K562 (cell line): ENCODE measurements around the gene MMGT1. TPM values are rescaled to one million over a fixed set of nuclear protein-coding genes. Genes with fewer than 3 reads are reported as not detected.

Experiments
- BCLAF1 ChIP-seq, 2 experiments: fragments of 450-650 bp in 1 of 2; IDR thresholded peaks; 2 replicates each; pipeline ENCODE4 v1.6.1; 2011 to 2017; ENCODE audit warnings: low read depth in 2 of 2, antibody characterized with exemption in 1 of 2, borderline replicate concordance in 1 of 2, low read length in 1 of 2, mild to moderate bottlenecking in 1 of 2, mixed read lengths in 1 of 2; ENCODE audit not compliant: control insufficient read depth in 1 of 2
- BHLHE40 ChIP-seq: IDR thresholded peaks from 2 replicates; pipeline ENCODE4 v1.6.1; 2011; ENCODE audit warnings: low read length, improper control_type of control experiment
- CBFA2T3 ChIP-seq: fragments of 450-650 bp; IDR thresholded peaks from 2 replicates; pipeline ENCODE4 v1.6.1; 2017
- DPF2 ChIP-seq: fragments of 450-650 bp; IDR thresholded peaks from 2 replicates; pipeline ENCODE4 v1.6.1; 2016
- JUNB ChIP-seq: fragments of 450-650 bp; formaldehyde crosslinking; conservative IDR thresholded peaks from 2 replicates; pipeline ENCODE4 v1.4.0; 2020; ENCODE audit warnings: mild to moderate bottlenecking
- KHSRP ChIP-seq: fragments of 450-650 bp; IDR thresholded peaks from 2 replicates; pipeline ENCODE4 v1.6.1; 2017
- MAZ ChIP-seq, 2 experiments: fragments of 450-650 bp in 1 of 2; sonication (generic) in 1 of 2; formaldehyde crosslinking; IDR thresholded peaks in 1 of 2; conservative IDR thresholded peaks in 1 of 2; 2 replicates each; pipeline versions ENCODE4 v1.4.0 to v1.5.0; 2020; ENCODE audit warnings: mild to moderate bottlenecking in 1 of 2, missing genetic modification reagents in 1 of 2
- MEIS2 ChIP-seq: fragments of 450-650 bp; IDR thresholded peaks from 2 replicates; pipeline ENCODE4 v1.6.1; 2014; ENCODE audit warnings: mild to moderate bottlenecking; ENCODE audit not compliant: partially characterized antibody
- MITF ChIP-seq: IDR thresholded peaks from 2 replicates; pipeline ENCODE4 v1.6.1; 2014; ENCODE audit warnings: antibody characterized with exemption
- NCOR1 ChIP-seq: fragments of 450-650 bp; IDR thresholded peaks from 2 replicates; pipeline ENCODE4 v1.6.1; 2016; ENCODE audit warnings: mild to moderate bottlenecking, moderate library complexity
- NFE2 ChIP-seq: IDR thresholded peaks from 2 replicates; pipeline ENCODE4 v1.6.1; 2014; ENCODE audit warnings: antibody characterized with exemption, low read depth
- NR1H2 ChIP-seq: sonication (generic); formaldehyde crosslinking; IDR thresholded peaks from 2 replicates; pipeline ENCODE4 v1.4.0; 2020; ENCODE audit warnings: mild to moderate bottlenecking, missing genetic modification reagents
- NR2C1 ChIP-seq, 2 experiments: fragments of 450-650 bp; IDR thresholded peaks; 2 replicates each; pipeline ENCODE4 v1.6.1; 2017; ENCODE audit warnings: mild to moderate bottlenecking in 2 of 2, antibody characterized with exemption in 1 of 2, inconsistent platforms in 1 of 2, missing compliant biosample characterization in 1 of 2, missing genetic modification characterization in 1 of 2
- NR4A1 ChIP-seq, 2 experiments: fragments of 250-450 bp in 1 of 2; fragments of 450-650 bp in 1 of 2; sonication (Bioruptor Pico) in 1 of 2; IDR thresholded peaks; 2 replicates each; pipeline versions ENCODE4 v1.4.0 to v1.6.1; 2016 to 2020; ENCODE audit warnings: mild to moderate bottlenecking in 2 of 2, missing compliant biosample characterization in 1 of 2, missing genetic modification characterization in 1 of 2, moderate library complexity in 1 of 2
- PML ChIP-seq: IDR thresholded peaks from 2 replicates; pipeline ENCODE4 v1.6.1; 2012; ENCODE audit warnings: low read length, inconsistent platforms
- RCOR1 ChIP-seq, 2 experiments: IDR thresholded peaks; 2 replicates each; pipeline ENCODE4 v1.6.1; 2012; ENCODE audit warnings: low read depth in 2 of 2, low read length in 2 of 2, borderline replicate concordance in 1 of 2, improper control_type of control experiment in 1 of 2
- ZBTB11 ChIP-seq, 3 experiments: fragments of 200-800 bp in 1 of 3; fragments of 250-450 bp in 1 of 3; fragments of 450-650 bp in 1 of 3; sonication (Bioruptor Pico) in 1 of 3; sonication (Bioruptor generic) in 1 of 3; formaldehyde crosslinking in 1 of 3; IDR thresholded peaks; 2 replicates each; pipeline versions ENCODE4 v1.6.1 to v1.8.0; 2016 to 2022; ENCODE audit warnings: mild to moderate bottlenecking in 2 of 3, missing genetic modification characterization in 2 of 3, missing compliant biosample characterization in 1 of 3, moderate library complexity in 1 of 3
- ZEB2 ChIP-seq: fragments of 450-650 bp; IDR thresholded peaks from 2 replicates; pipeline ENCODE4 v1.6.1; 2016
- ZNF274 ChIP-seq: IDR thresholded peaks from 2 replicates; pipeline ENCODE4 v1.6.1; 2011; ENCODE audit warnings: low read depth, mild to moderate bottlenecking, low read length, moderate library complexity, borderline replicate concordance
- ZNF408 ChIP-seq: fragments of 250-450 bp; sonication (Bioruptor Pico); IDR thresholded peaks from 2 replicates; pipeline ENCODE4 v1.4.0; 2020; ENCODE audit warnings: low read depth, mild to moderate bottlenecking, moderate library complexity
- ZNF584 ChIP-seq: fragments of 200-800 bp; sonication (Bioruptor generic); IDR thresholded peaks from 2 replicates; pipeline ENCODE4 v1.6.1; 2016; ENCODE audit warnings: low read depth, mild to moderate bottlenecking, missing genetic modification characterization, missing compliant biosample characterization
- polyA plus RNA-seq, 8 experiments: library from polyadenylated mRNA; depleted of rRNA in 4 of 8; stranded (reverse) in 5 of 8; unstranded in 3 of 8; fragments of >200 nt; fragmentation: Nextera tagmentation in 2 of 8; fragmentation: Illumina TruSeq in 1 of 8; extraction: Ambion mirVana in 2 of 8; extraction: Trizol in 1 of 8; gene quantifications; 2 replicates each; pipeline versions ENCODE4 v1.2.1 to v1.2.3, GENCODE V29; 2011 to 2014; ENCODE audit warnings: inconsistent platforms in 1 of 8, missing spikeins in 1 of 8
- total RNA-seq, 7 experiments: library from RNA; depleted of rRNA in 6 of 7; stranded (reverse); fragments of >200 nt in 6 of 7; fragmentation: Illumina TruSeq in 2 of 7; extraction: Trizol in 2 of 7; gene quantifications; 2 replicates each; pipeline versions ENCODE4 v1.2.1 to v1.2.3, GENCODE V29; 2011 to 2021; ENCODE audit warnings: low replicate concordance in 1 of 7

The MMGT1 gene
- total and polyA plus RNA-seq, 9 of the 15 experiments (the other 6 are each of a cell fraction or from before 2014, with no cell fraction given): 11.3 to 25.4 (median 22.5) TPM

GRCh38 chrX:135914404-135914803, 59.4 kb downstream of the MMGT1 start (continued):
- TF ChIP-seq MEIS2 (peak; percentile 62), ZNF584 (CRISPR knock-in tag) (0 out of 2 replicates have a peak, but pooled peaks have one; percentile 45), BCLAF1 (IDR thresholded peaks at IDR 0.05; ENCODE audit: borderline replicate concordance in 1 of 2, control insufficient read depth in 1 of 2, low read depth in 2 of 2, low read length in 1 of 2) (0 out of 4 replicates have a peak, but pooled peaks of 1 of the 2 experiments have one; percentile 13), PML (peak; percentile 98), KHSRP (peak; percentile 72; the same call in 1 of the 2 replicates), NR1H2 (CRISPR knock-in tag) (no peak), NR2C1 (IDR thresholded peaks at IDR 0.05) (0 out of 2 replicates have a peak, but pooled peaks have one; percentile 26), NR2C1 (tag; IDR thresholded peaks at IDR 0.05) (no peak; the same call in 1 of the 2 replicates), ZEB2 (peak; percentile 83), ZNF408 (CRISPR knock-in tag) (no peak), RCOR1 (IDR thresholded peaks at IDR 0.05; ENCODE audit: borderline replicate concordance in 1 of 2, low read depth in 2 of 2, low read length in 2 of 2) (peak; percentile 83 to 92; a peak in 3 of 4 replicates), MAZ (CRISPR knock-in tag; conservative IDR thresholded peaks at IDR 0.05 in 1 of 2, IDR thresholded peaks at IDR 0.05 in 1 of 2) (no peak), JUNB (CRISPR knock-in tag) (no peak), ZBTB11 (CRISPR knock-in tag; IDR thresholded peaks at IDR 0.05) (peak in 1 of 3 experiments; percentile 57; a peak in 1 of 6 replicates), NCOR1 (peak; percentile 95), ZNF274 (peak; percentile 69; the same call in 1 of the 2 replicates), NFE2 (peak; percentile 85), DPF2 (peak; percentile 94), CBFA2T3 (peak; percentile 99), MITF (peak; percentile 65), NR4A1 (CRISPR knock-in tag; IDR thresholded peaks at IDR 0.05) (no peak), NR4A1 (tag; IDR thresholded peaks at IDR 0.05) (0 out of 2 replicates have a peak, but pooled peaks have one; percentile 69), BHLHE40 (peak; percentile 91)
